Heart left ventricle (tissue), 16 donors: Measurements from ENCODE around the gene CDH23. TPM values are rescaled to one million over a fixed set of nuclear protein-coding genes. Genes with fewer than 3 reads are reported as not detected.

Experiments
- ATAC-seq, 4 donors: fragments of 200-7000 bp; cut with Tn5 transposase; one replicate each; pipeline ENCODE4 v1.9.1; 2020 to 2022; ENCODE audit warnings: moderate library complexity in 4 of 4, mild to moderate bottlenecking in 3 of 4, moderate number of reproducible peaks in 1 of 4
- DNase-seq, 5 donors: peaks; one replicate each; pipeline ENCODE4 v3.0.0-alpha.2; 2020
- H3K27ac ChIP-seq, 12 donors: fragments of 200-600 bp; sonication (generic) in 4 of 12; one replicate each; pipeline versions ENCODE4 v1.5.0 to v1.8.0; 2016 to 2022; ENCODE audit warnings: mild to moderate bottlenecking in 2 of 12
- H3K27me3 ChIP-seq, 9 donors: fragments of 200-600 bp; sonication (generic) in 2 of 9; one replicate each; pipeline versions ENCODE4 v1.5.1 to v1.8.0; 2016 to 2022; ENCODE audit warnings: mild to moderate bottlenecking in 3 of 9
- H3K36me3 ChIP-seq, 9 donors: fragments of 200-600 bp; sonication (generic) in 2 of 9; one replicate each; pipeline versions ENCODE4 v1.5.0 to v1.8.0; 2018 to 2022; ENCODE audit warnings: mild to moderate bottlenecking in 2 of 9
- H3K4me1 ChIP-seq, 12 donors: fragments of 200-600 bp; sonication (generic) in 4 of 12; one replicate each; pipeline versions ENCODE4 v1.5.0 to v1.8.0; 2016 to 2022; ENCODE audit warnings: mild to moderate bottlenecking in 3 of 12
- H3K4me3 ChIP-seq, 12 donors: fragments of 200-600 bp; sonication (generic) in 4 of 12; one replicate each; pipeline versions ENCODE4 v1.5.0 to v1.8.0; 2017 to 2022; ENCODE audit warnings: mild to moderate bottlenecking in 9 of 12, moderate library complexity in 4 of 12
- H3K9me3 ChIP-seq, 12 donors: fragments of 200-600 bp; sonication (generic) in 4 of 12; one replicate each; pipeline versions ENCODE4 v1.5.0 to v1.8.0; 2016 to 2022; ENCODE audit warnings: mild to moderate bottlenecking in 1 of 12
- POLR2A ChIP-seq, 2 donors: fragments of 450-650 bp; IDR thresholded peaks; one replicate each; pipeline ENCODE4 v1.6.1; 2017; ENCODE audit warnings: antibody characterized with exemption in 2 of 2, mild to moderate bottlenecking in 2 of 2, moderate library complexity in 2 of 2
- WGBS, 4 donors: extraction: QIAGEN DNeasy Blood & Tissue Kit in 2 of 4; methylation state at CpG; one replicate each; pipeline versions ENCODE4 v1.1.5 to v1.1.7; 2013 to 2018; 5-methylcytosine and 5-hydroxymethylcytosine counted together
- intact Hi-C, 10 donors: fragments of 100-400 bp; cut with DNase I; formaldehyde crosslinking; loops; one replicate each; pipeline versions ENCODE4 v1.11.1 to v1.14.2; 2022
- polyA plus RNA-seq, 2 donors: library from polyadenylated mRNA; stranded (reverse); fragments of 200-250 nt; gene quantifications; one replicate each; pipeline ENCODE4 v1.2.3, GENCODE V29; 2013
- total RNA-seq, 9 donors: library from RNA; depleted of rRNA in 2 of 9; stranded (reverse); fragments of >200 nt in 2 of 9; fragmentation: NEBNext Ultra II Directional in 3 of 9; extraction: Animal tissue kit (Norgen Biotek cat#: 25700) in 3 of 9; gene quantifications; one replicate each; pipeline versions ENCODE4 v1.1.0 to v1.2.4, GENCODE V29; 2016 to 2023
- TF ChIP-seq, protein P1 (sequence below), 12 donors: fragments of 200-600 bp; sonication (generic) in 4 of 12; IDR thresholded peaks; one replicate each; pipeline versions ENCODE4 v1.5.0 to v1.8.0; 2018 to 2022; ENCODE audit warnings: antibody characterized with exemption in 12 of 12, mild to moderate bottlenecking in 5 of 12
- donor health status: ischemic (EF 13 %, LVEDD 7.1; RV severe dilation, severe dysfunction).
- donor health status: healthy with polysubstance abuse.
- donor health status: DM: no; HTN: yes; CAD: no.
- donor health status: DM: no; HTN: no; CAD: no.
- donor health status: ischemic (EF 25% LVEDD 6.9; RV normal size, moderate dysfunction).
- donor health status: ischemic (EF 25% LVEDD 5.7; RV mildly dilated, moderate dysfunction).
- donor health status: healthy.
- donor health status: DM: yes; HTN: yes; CAD: no.
- donor health status: ischemic (EF 35%, LVEDD 5.7; RV mildly dilated, moderate dysfunction).
- donor health status: nonischemic (EF 11% LVEDD 7.7; RV severe dilation, severe dysfunction).
- donor health status: DM: yes; HTN: yes; CAD: no.
- donor health status: PGD.
- donor health status: ischemic (EF 29% LVEDD 5.4; RV normal size, mild dysfunction).
- donor health status: nonischemic (EF 23%, LVEDD 6.1; RV moderate dilation, normal function).

The CDH23 gene
- total and polyA plus RNA-seq, 11 donors = 1.2 to 8.6 (median 3.9) TPM

DNA sequence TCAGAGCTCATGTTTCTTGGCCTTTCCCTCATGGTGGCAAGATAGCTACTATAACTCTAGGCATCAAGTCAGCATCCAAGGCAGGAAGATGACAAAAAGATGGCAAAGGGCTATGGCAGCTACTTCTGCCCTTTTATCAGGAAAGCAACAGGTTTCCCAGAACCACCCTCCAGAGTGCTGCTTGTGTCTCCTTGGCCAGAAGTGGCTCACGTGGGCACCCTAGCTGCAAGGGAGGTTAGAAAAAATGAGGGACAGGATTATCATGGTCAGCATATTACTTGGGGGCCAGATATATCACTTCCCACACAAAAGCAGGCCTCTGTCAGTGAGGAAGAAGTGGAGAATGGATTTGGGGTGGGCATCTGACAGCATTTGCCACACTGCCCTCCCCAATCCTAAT, 347.1 kb downstream of the CDH23 start:
- 92 to 98% (median 93%) methylated on average over 1 of the region's 1 CpG for WGBS, 4 donors
- no peak for DNase-seq
- no peak for ATAC-seq
- Histone ChIP-seq H3K36me3 (no peaks in the 10 kb centered on the region), H3K9me3 (peaks cover 0 to 8% (median 0%) of the 10 kb centered on the region in 12 donors), H3K4me1 (peaks cover 26 to 99% (median 36%) of the 10 kb centered on the region in 12 donors), H3K4me3 (no peak overlapping the region), H3K27me3 (no peaks in the 10 kb centered on the region), H3K27ac (peak overlapping the region in 1 of 12 donors; percentile 58)
- intact Hi-C loops = no loop called here
- TF ChIP-seq POLR2A (IDR thresholded peaks at IDR 0.05) = no peak
- TF ChIP-seq, protein P1, sequence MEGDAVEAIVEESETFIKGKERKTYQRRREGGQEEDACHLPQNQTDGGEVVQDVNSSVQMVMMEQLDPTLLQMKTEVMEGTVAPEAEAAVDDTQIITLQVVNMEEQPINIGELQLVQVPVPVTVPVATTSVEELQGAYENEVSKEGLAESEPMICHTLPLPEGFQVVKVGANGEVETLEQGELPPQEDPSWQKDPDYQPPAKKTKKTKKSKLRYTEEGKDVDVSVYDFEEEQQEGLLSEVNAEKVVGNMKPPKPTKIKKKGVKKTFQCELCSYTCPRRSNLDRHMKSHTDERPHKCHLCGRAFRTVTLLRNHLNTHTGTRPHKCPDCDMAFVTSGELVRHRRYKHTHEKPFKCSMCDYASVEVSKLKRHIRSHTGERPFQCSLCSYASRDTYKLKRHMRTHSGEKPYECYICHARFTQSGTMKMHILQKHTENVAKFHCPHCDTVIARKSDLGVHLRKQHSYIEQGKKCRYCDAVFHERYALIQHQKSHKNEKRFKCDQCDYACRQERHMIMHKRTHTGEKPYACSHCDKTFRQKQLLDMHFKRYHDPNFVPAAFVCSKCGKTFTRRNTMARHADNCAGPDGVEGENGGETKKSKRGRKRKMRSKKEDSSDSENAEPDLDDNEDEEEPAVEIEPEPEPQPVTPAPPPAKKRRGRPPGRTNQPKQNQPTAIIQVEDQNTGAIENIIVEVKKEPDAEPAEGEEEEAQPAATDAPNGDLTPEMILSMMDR (IDR thresholded peaks at IDR 0.05) = no peak

GRCh38 chr10:71744897-71745663, 348.4 kb downstream of the CDH23 start:
- TF ChIP-seq, protein P1 (IDR thresholded peaks at IDR 0.05) = no peak
- no peak for TF ChIP-seq POLR2A (IDR thresholded peaks at IDR 0.05)
- WGBS, 4 donors = 83 to 92% (median 87%) methylated on average over 8 of the region's 8 CpGs
- intact Hi-C loops = loop anchor here in 1 of 10 donors (5.0 kb wide), 1 partner anchor 33 kb away; no protein-coding TSS in a partner anchor
- no peak overlapping the region for H3K4me3 ChIP-seq
- H3K9me3 ChIP-seq = peaks cover 0 to 8% (median 0%) of the 10 kb centered on the region in 12 donors
- ATAC-seq (no peak), DNase-seq (peak in 1 of 5 donors; percentile 37)
- H3K27me3 ChIP-seq = no peaks in the 10 kb centered on the region
- H3K36me3 ChIP-seq = peaks cover 0 to 6% (median 1%) of the 10 kb centered on the region in 9 donors
- peak overlapping the region in 5 of 12 donors; percentile 86 to 96 (median 89) for H3K27ac ChIP-seq
- peaks cover 31 to 99% (median 48%) of the 10 kb centered on the region in 12 donors for H3K4me1 ChIP-seq

DNA sequence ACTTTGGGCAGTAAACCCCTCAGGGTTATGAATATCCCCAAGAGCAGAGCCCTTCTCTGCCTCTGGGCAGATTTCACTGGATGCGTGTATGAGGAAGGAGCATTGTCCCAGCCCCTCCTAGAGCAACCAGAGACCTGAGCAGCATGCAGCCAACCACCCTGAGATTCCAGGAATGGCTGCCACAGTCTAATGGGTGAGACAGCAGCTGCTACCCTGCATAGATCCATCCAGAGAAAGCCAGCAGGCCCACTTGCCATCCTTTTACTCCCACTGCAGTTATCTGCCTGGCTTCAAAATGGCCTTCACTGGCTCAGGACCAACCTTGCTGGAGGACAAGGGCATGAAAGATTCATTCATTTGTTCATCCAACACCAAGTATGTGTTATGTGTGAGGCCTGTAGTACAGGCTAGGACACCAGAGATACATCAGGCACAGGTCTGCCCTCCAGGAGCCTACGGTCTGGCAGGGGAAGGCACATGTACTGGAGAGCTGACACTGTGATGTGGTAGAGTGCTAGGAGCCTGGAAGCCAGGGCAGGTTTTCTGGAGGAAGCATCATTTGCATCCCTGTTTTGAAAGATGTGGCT, 349.0 kb downstream of the CDH23 start:
- peaks cover 31 to 99% (median 52%) of the 10 kb centered on the region in 12 donors for H3K4me1 ChIP-seq
- TF ChIP-seq POLR2A (IDR thresholded peaks at IDR 0.05) = no peak
- TF ChIP-seq, protein P1 (IDR thresholded peaks at IDR 0.05) = no peak
- peaks cover 0 to 8% (median 0%) of the 10 kb centered on the region in 12 donors for H3K9me3 ChIP-seq
- no peaks in the 10 kb centered on the region for H3K27me3 ChIP-seq
- ATAC-seq (no peak), DNase-seq (peak in 1 of 5 donors; percentile 40)
- 68 to 90% (median 79%) methylated on average over 2 of the region's 2 CpGs for WGBS, 4 donors
- intact Hi-C loops = loop anchor here in 4 of 10 donors (1.0 to 5.0 kb wide), 3 partner anchors 27 to 33 kb away; partner anchors contain the start of gene VSIR (in 2 of the 4)
- H3K4me3 ChIP-seq = no peak overlapping the region
- H3K27ac ChIP-seq = peak overlapping the region in 11 of 12 donors; percentile 76 to 96 (median 87)
- peaks cover 0 to 13% (median 8%) of the 10 kb centered on the region in 9 donors for H3K36me3 ChIP-seq
